ENCODE results near the gene FARP1. TPM values are rescaled to one million over a fixed set of nuclear protein-coding genes. Genes with fewer than 3 reads are reported as not detected.

The FARP1 gene
- total and polyA plus RNA-seq, 2 of the 13 experiments (the other 11 are each of a cell fraction or from before 2014, with no cell fraction given): 70.6 to 126 TPM

- peak; percentile 91 for TF ChIP-seq AGO2 (optimal IDR thresholded peaks at IDR 0.05; ENCODE audit: low read depth, low read length)
Measured at GRCh38 chr13:98439126-98439828, 296.4 kb downstream of the FARP1 start (continued).

GRCh38 chr13:98439896-98440295, 297.0 kb downstream of the FARP1 start:
- intact Hi-C loops (cut with micrococcal nuclease; ENCODE audit: unreplicated experiment) (no loop called here), in situ Hi-C loops (cut with HindIII; ENCODE audit: extremely low pct_ligation_motif_present, low pct_unique_long_range_greater_than_20kb) (loop anchor here (10.0 to 25.0 kb wide), 2 partner anchors 215 to 578 kb away; no protein-coding TSS in a partner anchor)
- Histone ChIP-seq H3K27me3 (ENCODE audit: control insufficient read depth in 1 of 2, insufficient read depth in 2 of 2, low read length in 2 of 2) (no peaks in the 10 kb centered on the region), H3K27ac (ENCODE audit: extremely low read length, insufficient read depth, low read length) (no peak overlapping the region), H3K9ac (ENCODE audit: insufficient read depth, low read depth, low read length) (no peak overlapping the region), H3K4me3 (replicated peaks in 1 of 3; ENCODE audit: insufficient read depth in 1 of 3, low read depth in 2 of 3, low read length in 3 of 3) (no peak overlapping the region), H3K79me2 (ENCODE audit: insufficient read depth, low read length) (no peaks in the 10 kb centered on the region), H3K4me1 (ENCODE audit: insufficient read depth, low read length) (no peaks in the 10 kb centered on the region), H3K36me3 (replicated peaks in 1 of 2; ENCODE audit: control insufficient read depth in 1 of 2, insufficient read depth in 2 of 2, low read length in 2 of 2) (peaks cover 46 to 80% of the 10 kb centered on the region in 2 experiments), H4K20me1 (ENCODE audit: insufficient read depth, low read length) (peaks cover 6% of the 10 kb centered on the region), H3K9me3 (ENCODE audit: low read length) (no peaks in the 10 kb centered on the region), H2AFZ (ENCODE audit: low read length) (no peak overlapping the region), H3K4me2 (ENCODE audit: low read depth, low read length) (no peak overlapping the region)
- CTCF ChIA-PET (ENCODE audit: low intra/inter-chr PET ratio, low total read pairs): no interaction called here
- BruUV-seq (replicated peaks): no TSS peak
- 99% methylated on average over 10 of the region's 16 CpGs for WGBS (ENCODE audit: low lambda C conversion rate)
- no peak for TF ChIP-seq ZNF891 (CRISPR knock-in tag; IDR thresholded peaks at IDR 0.05)
- 0 out of 2 replicates have a peak, but pooled peaks have one; percentile 24 for TF ChIP-seq POLR2G (IDR thresholded peaks at IDR 0.05; ENCODE audit: low read depth, low read length)
- TF ChIP-seq ZBTB33 (CRISPR knock-in tag; IDR thresholded peaks at IDR 0.05): no peak
- no peak for TF ChIP-seq ZNF207 (IDR thresholded peaks at IDR 0.05; ENCODE audit: borderline replicate concordance)
- POLR2A ChIA-PET: no interaction called here
- FAIRE-seq (no peak), DNase-seq (ENCODE audit: low spot score) (no peak), ATAC-seq (no peak)

Measured in HepG2 (cell line).